ENCODE measurements around the gene LLGL2.
A peak's percentile ranks its signal among the peaks of the same experiment; 100 is the strongest.

LLGL2 gene

DNA sequence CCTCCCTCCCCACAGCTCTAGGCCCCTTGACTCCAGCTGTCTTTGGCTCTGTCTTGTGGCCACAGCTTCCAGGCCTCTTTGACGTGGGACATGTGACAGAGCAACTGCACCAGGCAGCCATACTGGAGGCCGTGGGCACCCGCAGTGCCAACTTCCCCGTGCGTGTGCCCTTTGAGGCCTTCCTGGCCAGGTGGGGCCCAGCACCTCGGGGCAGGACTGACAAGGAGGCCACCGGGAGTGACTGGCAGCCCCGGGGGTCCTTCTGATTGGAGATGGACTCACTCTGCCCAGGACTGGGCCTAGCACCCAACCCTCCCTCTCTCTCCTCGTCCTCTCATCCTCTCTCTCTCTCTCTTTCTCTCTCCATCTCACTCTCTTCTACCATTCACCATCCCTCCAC, 77.6 kb downstream of the LLGL2 start:
- Mint-ChIP-seq H3K36me3 (no peaks in the 10 kb centered on the region), H3K9me3 (no peaks in the 10 kb centered on the region), H3K4me3 (no peak overlapping the region), H3K27me3 (no peaks in the 10 kb centered on the region), H3K27ac (no peak overlapping the region), H3K4me1 (peaks cover 6% of the 10 kb centered on the region)
- ATAC-seq: peak; percentile 44

DNA sequence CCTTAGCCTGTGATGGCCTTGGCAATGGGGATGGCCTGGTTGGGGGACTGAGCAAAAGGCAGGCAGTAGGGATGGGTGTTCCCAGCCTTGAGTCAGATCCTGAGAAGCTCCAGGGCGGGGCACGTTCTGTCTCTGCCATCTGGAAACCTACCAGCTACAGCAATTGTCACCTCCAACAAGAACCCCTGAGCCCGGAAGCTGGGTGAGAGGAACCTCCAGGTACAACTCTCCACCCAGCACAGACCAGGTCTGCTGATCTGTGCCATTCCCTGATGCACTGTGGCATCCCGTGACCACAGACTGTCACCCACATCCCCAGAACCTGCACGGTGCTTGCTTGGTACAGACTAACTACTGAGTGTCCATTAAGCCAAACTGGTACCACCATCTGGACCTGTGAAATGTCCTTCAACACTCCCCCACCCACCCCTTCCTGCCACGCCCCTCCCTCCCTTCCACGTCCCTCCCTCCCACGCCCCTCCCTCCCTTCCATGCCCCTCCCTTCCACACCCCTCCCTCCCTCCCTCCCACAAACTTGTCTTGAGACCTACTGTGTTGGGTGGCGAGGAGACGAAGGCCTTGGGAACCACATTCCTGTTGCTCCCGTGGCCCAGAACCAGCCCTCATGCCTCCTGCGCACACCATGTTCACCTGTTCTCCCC, 78.7 kb downstream of the LLGL2 start:
- no peak overlapping the region for H3K4me3 Mint-ChIP-seq
- no peaks in the 10 kb centered on the region for H3K36me3 Mint-ChIP-seq
- no peaks in the 10 kb centered on the region for H3K27me3 Mint-ChIP-seq
- peak; percentile 40 for ATAC-seq
- no peaks in the 10 kb centered on the region for H3K9me3 Mint-ChIP-seq
- H3K4me1 Mint-ChIP-seq: peaks cover 6% of the 10 kb centered on the region
- no peak overlapping the region for H3K27ac Mint-ChIP-seq

DNA sequence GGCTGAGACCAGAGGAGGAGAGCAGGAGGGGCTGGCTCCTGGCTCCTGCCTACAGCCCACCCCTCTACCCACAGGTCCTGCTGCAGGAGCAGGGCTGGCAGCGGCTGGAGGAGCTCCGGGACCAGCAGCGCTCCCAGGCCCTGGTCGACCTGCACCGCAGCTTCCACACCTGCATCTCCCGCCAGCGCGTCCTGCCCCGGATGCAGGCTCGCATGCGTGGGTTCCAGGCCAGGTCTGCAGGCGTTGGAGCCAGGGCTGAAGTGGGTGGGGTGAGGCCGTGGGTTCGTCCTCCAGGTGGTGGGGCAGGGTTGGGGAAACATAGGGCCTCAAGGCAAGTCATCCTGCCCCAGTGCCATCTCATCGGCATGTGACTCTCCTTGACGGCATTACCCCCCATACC, 80.3 kb downstream of the LLGL2 start:
- Mint-ChIP-seq H3K9me3 (no peaks in the 10 kb centered on the region), H3K4me1 (peaks cover 11% of the 10 kb centered on the region), H3K4me3 (no peak overlapping the region), H3K27ac (no peak overlapping the region), H3K27me3 (no peaks in the 10 kb centered on the region), H3K36me3 (no peaks in the 10 kb centered on the region)
- no peak for ATAC-seq

DNA sequence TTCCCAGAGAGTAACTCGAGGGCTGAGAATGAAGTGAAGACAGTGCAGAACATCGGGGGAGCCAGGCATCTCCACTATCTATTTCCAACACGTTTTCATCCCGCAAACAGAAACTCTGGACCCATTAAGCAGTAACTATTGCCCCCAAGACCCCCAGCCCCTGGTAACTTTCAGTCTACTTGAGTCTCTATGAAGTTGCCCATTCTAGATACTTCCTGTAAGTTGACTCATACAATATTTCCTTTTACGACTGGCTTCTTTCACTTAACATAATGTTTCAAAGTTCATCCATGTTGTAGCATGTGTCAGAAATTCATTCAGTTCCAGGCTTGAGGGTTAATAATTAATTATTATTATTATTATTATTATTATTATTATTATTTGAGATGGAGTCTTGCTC, 81.6 kb downstream of the LLGL2 start:
- no peaks in the 10 kb centered on the region for H3K27me3 Mint-ChIP-seq
- H3K27ac Mint-ChIP-seq: no peak overlapping the region
- no peak overlapping the region for H3K4me3 Mint-ChIP-seq
- H3K9me3 Mint-ChIP-seq: no peaks in the 10 kb centered on the region
- H3K36me3 Mint-ChIP-seq: no peaks in the 10 kb centered on the region
- peaks cover 8% of the 10 kb centered on the region for H3K4me1 Mint-ChIP-seq
- ATAC-seq: no peak

DNA sequence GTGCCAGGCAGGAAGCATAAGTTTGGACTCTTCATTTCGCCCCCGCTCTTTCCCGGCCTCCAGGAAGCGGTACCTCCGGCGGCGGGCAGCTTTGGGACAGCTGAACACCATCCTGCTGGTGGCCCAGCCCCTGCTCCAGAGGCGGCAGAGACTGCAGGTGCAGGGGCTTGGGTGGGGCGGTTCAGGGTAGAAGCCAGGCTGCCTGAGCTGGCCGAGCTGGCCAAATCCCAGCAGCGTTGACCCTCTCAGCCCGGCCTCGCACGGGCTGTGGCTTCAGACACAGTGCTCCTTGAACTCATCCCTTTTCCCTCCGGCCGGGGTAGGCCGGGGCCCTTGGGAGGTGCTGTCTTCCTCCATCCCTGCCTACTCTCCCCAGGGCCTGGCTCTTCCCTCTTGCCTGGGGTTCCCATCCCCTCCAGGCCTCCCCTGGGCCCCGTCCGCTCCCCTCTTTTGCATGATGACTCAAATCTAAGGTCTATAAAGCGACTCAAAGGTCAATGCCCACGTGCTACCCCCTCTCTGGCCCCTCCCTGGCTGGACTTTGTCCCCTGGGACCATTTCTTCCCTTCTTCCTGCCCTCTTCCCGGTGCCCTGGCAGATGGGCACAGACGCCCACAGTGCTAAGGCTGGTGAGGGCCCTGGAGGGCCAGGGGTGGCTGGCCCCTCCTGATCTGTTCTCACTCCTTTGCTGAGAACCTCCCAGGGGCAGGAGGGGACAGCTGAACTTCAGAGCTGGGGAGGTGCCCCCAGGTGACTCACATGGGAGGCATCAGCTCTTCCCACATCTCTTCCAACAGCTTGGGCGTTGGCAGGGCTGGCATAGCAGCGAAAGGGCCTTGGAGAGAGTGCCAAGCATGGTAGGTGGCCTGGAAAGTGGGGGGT, 84.8 kb downstream of the LLGL2 start:
- no peak overlapping the region for H3K4me3 Mint-ChIP-seq

DNA sequence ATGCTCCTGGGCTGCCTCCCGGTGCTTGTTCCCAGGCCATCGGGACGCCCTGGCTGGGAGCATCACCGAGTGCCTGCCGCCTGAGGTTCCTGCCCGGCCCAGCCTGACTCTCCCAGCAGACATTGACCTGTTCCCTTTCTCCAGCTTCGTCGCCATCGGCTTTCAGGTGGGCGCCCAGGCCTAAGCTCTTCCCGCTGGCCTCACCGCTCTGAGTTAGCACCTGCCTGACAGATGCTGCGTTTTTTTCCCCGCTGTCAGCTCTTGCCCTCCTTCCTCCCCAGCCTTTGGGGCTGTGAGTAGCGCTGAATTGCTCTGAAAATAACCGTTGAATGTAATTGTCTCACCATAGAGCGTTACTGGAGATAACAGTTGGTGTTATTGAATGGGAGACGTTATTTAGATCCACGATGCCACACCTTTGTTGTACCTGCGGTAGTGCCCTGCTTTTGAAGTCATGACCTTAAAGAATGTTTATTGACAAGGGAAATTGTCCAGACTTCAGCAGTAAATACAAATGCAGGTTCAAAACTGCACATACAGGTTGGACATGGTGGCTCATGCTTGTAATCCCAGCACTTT, 86.4 kb downstream of the LLGL2 start:
- Mint-ChIP-seq H3K27ac (no peak overlapping the region), H3K36me3 (no peaks in the 10 kb centered on the region), H3K4me3 (no peak overlapping the region), H3K9me3 (no peaks in the 10 kb centered on the region), H3K27me3 (no peaks in the 10 kb centered on the region), H3K4me1 (peaks cover 8% of the 10 kb centered on the region)
- ATAC-seq: no peak

More for the DNA sequence above, 84.8 kb downstream of the LLGL2 start:
- no peaks in the 10 kb centered on the region for H3K27me3 Mint-ChIP-seq
- H3K4me1 Mint-ChIP-seq: peaks cover 8% of the 10 kb centered on the region
- peak overlapping the region; percentile 48 for H3K27ac Mint-ChIP-seq
- no peaks in the 10 kb centered on the region for H3K36me3 Mint-ChIP-seq
- H3K9me3 Mint-ChIP-seq: no peaks in the 10 kb centered on the region
- ATAC-seq: peak; percentile 34

DNA sequence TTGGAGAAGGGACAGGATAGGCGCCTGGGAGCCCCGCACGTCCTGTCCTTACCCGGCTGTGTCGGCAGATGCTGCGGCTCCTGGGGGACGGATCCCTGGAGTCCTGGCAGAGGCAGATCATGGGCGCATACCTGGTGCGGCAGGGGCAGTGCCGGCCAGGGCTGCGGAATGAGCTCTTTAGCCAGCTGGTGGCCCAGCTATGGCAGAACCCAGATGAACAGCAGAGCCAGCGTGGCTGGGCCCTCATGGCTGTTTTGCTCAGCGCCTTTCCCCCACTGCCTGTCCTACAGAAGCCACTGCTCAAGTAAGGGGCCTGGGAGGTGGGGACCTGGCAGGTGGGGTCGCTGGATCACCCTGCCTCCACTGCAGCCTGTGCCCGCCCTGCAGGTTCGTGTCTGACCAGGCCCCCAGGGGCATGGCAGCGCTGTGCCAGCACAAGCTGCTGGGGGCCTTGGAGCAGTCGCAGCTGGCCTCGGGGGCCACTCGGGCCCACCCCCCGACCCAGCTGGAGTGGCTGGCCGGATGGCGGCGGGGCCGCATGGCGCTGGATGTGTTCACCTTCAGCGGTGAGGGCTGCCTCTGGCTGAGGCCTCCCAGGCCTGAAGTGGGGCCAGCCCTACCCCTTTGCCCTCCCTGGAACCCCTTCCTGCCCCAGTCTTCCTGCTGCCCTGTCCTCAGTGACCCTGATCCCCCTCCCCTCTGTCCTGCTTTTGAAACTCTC, 87.6 kb downstream of the LLGL2 start:
- Mint-ChIP-seq H3K36me3 (no peaks in the 10 kb centered on the region), H3K4me1 (peaks cover 8% of the 10 kb centered on the region), H3K27me3 (no peaks in the 10 kb centered on the region), H3K9me3 (no peaks in the 10 kb centered on the region), H3K27ac (no peak overlapping the region), H3K4me3 (no peak overlapping the region)
- ATAC-seq: no peak

DNA sequence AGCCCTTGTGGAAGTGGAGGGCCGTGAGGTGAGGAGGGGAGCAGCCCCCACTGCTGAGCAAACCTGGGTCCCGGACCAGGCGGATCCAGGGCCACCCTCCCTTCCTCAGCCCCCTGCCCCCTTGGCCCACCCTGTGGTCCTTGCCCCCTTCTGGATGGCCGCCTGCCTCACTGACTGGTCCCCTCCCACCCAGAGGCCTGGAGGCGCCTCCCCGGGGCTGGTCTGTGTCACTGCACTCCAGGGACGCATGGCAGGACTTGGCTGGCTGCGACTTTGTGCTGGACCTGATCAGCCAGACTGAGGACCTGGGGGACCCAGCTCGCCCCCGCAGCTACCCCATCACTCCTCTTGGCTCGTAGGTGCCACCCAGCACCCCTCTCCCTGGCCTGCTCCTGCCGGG, 88.5 kb downstream of the LLGL2 start:
- Mint-ChIP-seq H3K27ac (no peak overlapping the region), H3K9me3 (no peaks in the 10 kb centered on the region), H3K36me3 (no peaks in the 10 kb centered on the region), H3K4me3 (no peak overlapping the region), H3K27me3 (no peaks in the 10 kb centered on the region), H3K4me1 (peaks cover 8% of the 10 kb centered on the region)
- ATAC-seq: peak; percentile 21

DNA sequence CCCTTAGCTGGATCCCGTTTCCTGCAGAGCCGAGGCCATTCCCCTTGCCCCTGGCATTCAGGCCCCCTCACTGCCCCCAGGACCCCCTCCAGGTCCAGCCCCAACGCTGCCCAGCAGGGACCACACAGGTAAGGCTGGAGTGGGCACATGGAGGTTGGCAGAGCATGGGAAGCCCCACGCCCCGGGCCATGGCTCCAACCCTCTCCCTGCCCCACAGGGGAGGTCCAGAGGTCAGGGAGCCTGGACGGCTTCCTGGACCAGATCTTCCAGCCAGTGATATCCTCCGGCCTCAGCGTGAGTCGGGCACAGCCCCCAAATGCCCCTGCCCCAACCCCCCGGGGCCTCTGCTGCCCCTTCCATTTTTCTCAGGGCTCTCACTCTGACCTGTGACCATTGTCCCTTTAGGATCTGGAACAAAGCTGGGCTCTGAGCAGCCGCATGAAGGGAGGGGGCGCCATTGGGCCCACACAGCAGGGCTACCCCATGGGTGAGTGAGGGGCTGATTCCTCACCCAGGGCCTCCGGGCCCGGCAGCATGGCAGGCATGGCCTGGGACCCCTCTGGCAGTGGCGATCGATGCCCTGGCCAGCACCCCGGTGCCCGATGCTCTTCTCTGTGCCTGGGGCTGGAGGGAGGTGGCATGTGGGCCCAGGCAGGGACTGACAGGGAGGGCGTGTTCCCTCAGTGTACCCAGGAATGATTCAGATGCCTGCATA, 89.2 kb downstream of the LLGL2 start:
- Mint-ChIP-seq H3K27me3 (no peaks in the 10 kb centered on the region), H3K27ac (no peak overlapping the region), H3K9me3 (no peaks in the 10 kb centered on the region), H3K36me3 (no peaks in the 10 kb centered on the region), H3K4me3 (no peak overlapping the region), H3K4me1 (peaks cover 8% of the 10 kb centered on the region)
- no peak for ATAC-seq

DNA sequence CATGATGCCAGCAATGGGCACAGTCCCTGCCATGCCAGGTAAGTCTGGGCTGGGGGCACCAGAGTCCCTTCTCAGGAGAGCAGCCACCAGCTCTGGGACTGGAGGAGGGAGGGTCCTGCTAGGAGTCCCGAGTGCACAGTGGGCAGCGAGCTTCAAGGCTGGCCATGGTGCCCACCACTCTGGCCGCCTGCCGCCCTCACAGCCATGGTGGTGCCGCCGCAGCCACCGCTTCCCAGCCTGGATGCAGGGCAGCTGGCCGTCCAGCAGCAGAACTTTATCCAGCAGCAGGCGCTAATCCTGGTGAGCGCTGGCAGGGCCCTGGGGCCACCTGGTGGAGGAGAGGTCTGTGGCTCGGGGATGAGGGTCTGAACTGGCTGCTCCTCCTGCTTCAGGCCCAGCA, 89.8 kb downstream of the LLGL2 start:
- no peaks in the 10 kb centered on the region for H3K36me3 Mint-ChIP-seq
- H3K4me1 Mint-ChIP-seq: peaks cover 7% of the 10 kb centered on the region
- no peaks in the 10 kb centered on the region for H3K9me3 Mint-ChIP-seq
- no peak for ATAC-seq
- H3K27me3 Mint-ChIP-seq: no peaks in the 10 kb centered on the region
- no peak overlapping the region for H3K27ac Mint-ChIP-seq
- H3K4me3 Mint-ChIP-seq: no peak overlapping the region

DNA sequence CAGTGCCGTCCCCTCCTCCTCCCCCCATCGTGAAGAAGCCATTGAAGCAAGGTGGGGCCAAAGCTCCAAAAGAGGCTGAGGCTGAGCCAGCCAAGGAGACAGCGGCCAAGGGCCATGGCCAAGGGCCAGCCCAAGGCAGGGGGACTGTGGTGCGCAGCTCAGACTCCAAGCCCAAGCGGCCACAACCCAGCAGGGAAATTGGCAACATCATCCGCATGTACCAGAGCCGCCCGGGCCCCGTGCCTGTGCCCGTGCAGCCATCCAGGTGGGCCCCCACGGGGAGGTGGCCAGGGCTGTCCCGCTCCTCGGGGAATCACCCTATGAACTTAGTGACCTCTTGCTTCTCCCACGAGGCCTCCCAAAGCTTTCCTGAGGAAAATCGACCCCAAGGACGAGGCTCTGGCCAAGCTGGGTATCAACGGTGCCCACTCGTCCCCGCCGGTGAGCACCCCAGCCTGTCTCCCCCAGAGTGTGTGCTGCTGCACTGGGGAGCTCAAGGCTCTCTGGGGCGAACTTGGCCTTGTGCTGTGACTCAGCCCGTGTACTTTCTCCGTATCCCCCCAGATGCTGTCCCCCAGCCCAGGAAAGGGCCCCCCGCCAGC, 91.1 kb downstream of the LLGL2 start:
- H3K4me1 Mint-ChIP-seq: no peaks in the 10 kb centered on the region

DNA sequence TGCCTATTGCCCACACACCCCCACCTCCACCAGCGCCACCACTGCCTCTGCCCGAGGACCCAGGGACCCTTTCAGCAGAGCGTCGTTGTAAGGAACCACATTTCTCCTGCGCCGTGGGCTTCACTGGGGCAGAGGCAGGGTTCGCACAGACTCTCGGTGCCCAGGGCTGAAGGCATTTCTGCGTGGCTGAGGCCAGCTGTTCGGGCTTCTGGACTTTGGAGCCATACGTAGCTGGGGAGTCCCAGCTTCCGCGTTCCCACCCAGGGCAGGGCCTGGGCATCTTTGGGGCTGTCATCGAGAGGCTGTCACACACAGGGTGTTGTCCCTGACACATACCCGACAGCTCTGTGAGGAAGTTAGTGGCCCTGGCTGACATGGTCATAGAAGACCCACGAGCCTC, 91.7 kb downstream of the LLGL2 start:
- no peaks in the 10 kb centered on the region for H3K36me3 Mint-ChIP-seq
- H3K9me3 Mint-ChIP-seq: no peaks in the 10 kb centered on the region
- no peak overlapping the region for H3K4me3 Mint-ChIP-seq
- H3K27me3 Mint-ChIP-seq: no peaks in the 10 kb centered on the region
- no peaks in the 10 kb centered on the region for H3K4me1 Mint-ChIP-seq
- no peak for ATAC-seq
- no peak overlapping the region for H3K27ac Mint-ChIP-seq

More for the DNA sequence above, 91.1 kb downstream of the LLGL2 start:
- Mint-ChIP-seq H3K36me3 (no peaks in the 10 kb centered on the region), H3K4me3 (no peak overlapping the region), H3K9me3 (no peaks in the 10 kb centered on the region), H3K27ac (no peak overlapping the region), H3K27me3 (no peaks in the 10 kb centered on the region)
- no peak for ATAC-seq

DNA sequence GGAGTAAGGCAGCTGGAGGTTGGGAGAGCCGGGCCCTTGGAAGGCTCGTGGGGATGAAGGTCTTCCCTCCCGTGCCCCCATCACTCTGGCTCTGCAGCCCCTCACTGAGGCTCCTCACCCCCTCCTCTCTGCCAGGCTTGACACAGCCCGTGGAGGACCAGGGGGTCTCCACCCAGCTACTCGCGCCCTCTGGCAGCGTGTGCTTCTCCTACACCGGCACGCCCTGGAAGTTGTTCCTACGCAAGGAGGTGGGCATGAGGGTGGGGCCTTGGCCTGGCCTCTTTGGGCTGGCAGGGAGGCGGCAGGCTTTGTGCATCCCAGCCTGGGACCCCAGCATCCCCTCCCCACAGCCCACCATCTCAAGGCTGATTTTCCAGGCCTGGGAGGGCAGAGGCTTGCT, 92.2 kb downstream of the LLGL2 start:
- H3K4me1 Mint-ChIP-seq: no peaks in the 10 kb centered on the region
- no peak for ATAC-seq
- H3K27ac Mint-ChIP-seq: no peak overlapping the region
- no peaks in the 10 kb centered on the region for H3K9me3 Mint-ChIP-seq
- no peak overlapping the region for H3K4me3 Mint-ChIP-seq
- no peaks in the 10 kb centered on the region for H3K36me3 Mint-ChIP-seq
- no peaks in the 10 kb centered on the region for H3K27me3 Mint-ChIP-seq

DNA sequence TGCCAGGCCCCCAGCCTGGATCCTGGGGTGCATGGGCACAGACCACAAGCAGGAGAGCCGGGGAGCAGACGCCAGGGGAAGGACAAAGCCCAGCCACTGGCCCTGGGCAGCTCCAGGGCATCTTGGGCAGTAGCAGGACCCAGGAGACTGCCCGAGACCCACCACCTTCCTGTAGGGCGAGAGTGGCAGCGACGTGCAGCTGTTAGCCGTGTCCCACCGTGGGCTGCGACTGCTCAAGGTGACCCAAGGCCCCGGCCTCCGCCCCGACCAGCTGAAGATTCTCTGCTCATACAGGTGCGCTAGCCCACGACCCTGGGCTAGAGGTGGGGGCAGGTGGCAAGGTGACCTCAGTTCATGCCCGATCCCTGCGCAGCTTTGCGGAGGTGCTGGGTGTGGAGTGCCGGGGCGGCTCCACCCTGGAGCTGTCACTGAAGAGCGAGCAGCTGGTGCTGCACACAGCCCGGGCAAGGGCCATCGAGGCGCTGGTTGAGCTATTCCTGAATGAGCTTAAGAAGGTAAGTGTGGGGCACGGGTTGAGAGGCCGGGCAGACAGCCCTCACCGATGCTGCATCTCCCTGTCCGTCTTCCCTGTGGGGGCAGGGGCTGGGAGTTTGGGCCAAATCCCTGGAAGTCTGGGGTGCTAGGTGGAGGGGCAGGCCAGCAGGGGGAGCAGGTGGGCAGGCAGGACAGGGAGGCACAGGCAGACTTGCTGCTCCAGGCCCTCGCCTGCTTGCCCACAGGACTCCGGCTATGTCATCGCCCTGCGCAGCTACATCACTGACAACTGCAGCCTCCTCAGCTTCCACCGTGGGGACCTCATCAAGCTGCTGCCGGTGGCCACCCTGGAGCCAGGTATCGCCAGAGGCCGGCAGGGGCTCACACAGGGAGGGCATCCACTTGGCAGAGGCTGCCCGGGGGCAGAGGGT, 94.3 kb downstream of the LLGL2 start:
- H3K4me1 Mint-ChIP-seq: no peaks in the 10 kb centered on the region
- no peak overlapping the region for H3K27ac Mint-ChIP-seq
- no peaks in the 10 kb centered on the region for H3K27me3 Mint-ChIP-seq
- no peak overlapping the region for H3K4me3 Mint-ChIP-seq
- H3K36me3 Mint-ChIP-seq: no peaks in the 10 kb centered on the region
- H3K9me3 Mint-ChIP-seq: no peaks in the 10 kb centered on the region
- no peak for ATAC-seq
